ENCODE measurements around the gene PRRG1.

Gene PRRG1

GRCh38 chrX:37383313-37383712 lies 34.1 kb downstream of the PRRG1 start:
- H3K4me3 ChIP-seq (ENCODE audit: low read depth, low read length): no peak overlapping the region
- no peak for TF ChIP-seq CTCF (IDR thresholded peaks at IDR 0.05; ENCODE audit: low read depth, low read length)
- in situ Hi-C loops (cut with HindIII; ENCODE audit: low sequenced_read_pairs): no loop called here
- DNase-seq (ENCODE audit: low read depth, low spot score): no peak

- TF ChIP-seq CTCF (IDR thresholded peaks at IDR 0.05; ENCODE audit: low read depth, low read length): no peak
- no peak for DNase-seq (ENCODE audit: low read depth, low spot score)
- in situ Hi-C loops (cut with HindIII; ENCODE audit: low sequenced_read_pairs): no loop called here
- no peak overlapping the region for H3K4me3 ChIP-seq (ENCODE audit: low read depth, low read length)
Observed at GRCh38 chrX:37388413-37388812, 39.2 kb downstream of the PRRG1 start.

GRCh38 chrX:37405956-37406355 lies 56.8 kb downstream of the PRRG1 start:
- peak; percentile 77 for DNase-seq (ENCODE audit: low read depth, low spot score)
- in situ Hi-C loops (cut with HindIII; ENCODE audit: low sequenced_read_pairs): no loop called here
- H3K4me3 ChIP-seq (ENCODE audit: low read depth, low read length): no peak overlapping the region
- TF ChIP-seq CTCF (IDR thresholded peaks at IDR 0.05; ENCODE audit: low read depth, low read length): no peak

- H3K4me3 ChIP-seq (ENCODE audit: low read depth, low read length): no peak overlapping the region
- no peak for DNase-seq (ENCODE audit: low read depth, low spot score)
- in situ Hi-C loops (cut with HindIII; ENCODE audit: low sequenced_read_pairs): no loop called here
- no peak for TF ChIP-seq CTCF (IDR thresholded peaks at IDR 0.05; ENCODE audit: low read depth, low read length)
Observed at GRCh38 chrX:37407736-37408135, 58.6 kb downstream of the PRRG1 start.

- DNase-seq (ENCODE audit: low read depth, low spot score): no peak
- in situ Hi-C loops (cut with HindIII; ENCODE audit: low sequenced_read_pairs): no loop called here
- H3K4me3 ChIP-seq (ENCODE audit: low read depth, low read length): no peak overlapping the region
- TF ChIP-seq CTCF (IDR thresholded peaks at IDR 0.05; ENCODE audit: low read depth, low read length): no peak
Observed at GRCh38 chrX:37409278-37409677, 60.1 kb downstream of the PRRG1 start.

GRCh38 chrX:37420185-37420584 lies 71.0 kb downstream of the PRRG1 start:
- no peak for TF ChIP-seq CTCF (IDR thresholded peaks at IDR 0.05; ENCODE audit: low read depth, low read length)
- no peak for DNase-seq (ENCODE audit: low read depth, low spot score)
- no peak overlapping the region for H3K4me3 ChIP-seq (ENCODE audit: low read depth, low read length)
- in situ Hi-C loops (cut with HindIII; ENCODE audit: low sequenced_read_pairs): no loop called here

GRCh38 chrX:37420756-37421155 lies 71.6 kb downstream of the PRRG1 start:
- DNase-seq (ENCODE audit: low read depth, low spot score): no peak
- H3K4me3 ChIP-seq (ENCODE audit: low read depth, low read length): no peak overlapping the region
- no peak for TF ChIP-seq CTCF (IDR thresholded peaks at IDR 0.05; ENCODE audit: low read depth, low read length)
- in situ Hi-C loops (cut with HindIII; ENCODE audit: low sequenced_read_pairs): no loop called here
